GM21786 (cell line): ENCODE data around the gene BANP.
"Not testable (repeated sequence)": the region's sequence is repeated elsewhere in the genome, so short reads cannot be mapped to it uniquely, and the experiment has no call there.

ENCODE experiments used
- ATAC-seq: cut with Tn5 transposase; IDR thresholded peaks from one replicate; pipeline ENCODE4 v1.9.1; 2021; ENCODE audit not compliant: unreplicated experiment

Gene BANP

DNA sequence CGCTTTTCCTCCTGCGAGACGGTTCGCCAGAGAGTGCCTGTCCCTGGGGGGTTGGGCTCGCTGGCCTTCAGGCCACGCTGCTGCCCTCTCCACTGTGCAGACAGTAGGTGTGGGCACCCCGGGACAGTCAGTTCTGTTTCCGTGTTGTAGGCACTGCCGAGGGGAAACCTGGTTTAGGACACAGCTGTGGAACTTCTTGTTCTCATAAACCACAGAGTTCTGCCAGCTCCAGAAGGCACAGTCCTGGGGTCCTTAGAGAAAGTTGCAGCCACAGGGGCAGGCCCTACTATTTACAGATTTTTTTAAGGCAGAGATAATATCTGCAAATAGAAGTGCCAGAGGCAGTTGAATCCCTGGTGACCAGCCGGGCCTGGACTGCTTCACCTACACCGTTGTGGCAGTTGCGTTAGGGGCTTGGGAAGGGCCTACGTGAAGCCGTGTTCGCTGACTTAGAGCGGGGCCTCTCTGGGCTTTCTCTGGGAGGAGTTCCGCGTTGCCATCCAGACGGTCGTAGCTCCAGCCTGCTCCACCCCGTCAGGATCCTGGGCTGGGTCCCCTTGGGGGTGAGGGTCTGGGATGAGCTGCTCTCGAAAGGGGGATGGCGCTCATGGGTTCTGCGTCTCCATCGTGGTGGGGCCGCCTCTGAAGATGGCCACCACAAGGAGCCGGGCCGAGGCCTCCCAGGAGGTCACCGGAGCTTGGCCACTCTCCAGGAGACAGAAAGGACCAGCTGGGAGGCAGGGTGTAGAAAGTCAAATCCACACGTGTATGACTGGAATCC, 126.3 kb downstream of the BANP start:
- ATAC-seq, result no peak

DNA sequence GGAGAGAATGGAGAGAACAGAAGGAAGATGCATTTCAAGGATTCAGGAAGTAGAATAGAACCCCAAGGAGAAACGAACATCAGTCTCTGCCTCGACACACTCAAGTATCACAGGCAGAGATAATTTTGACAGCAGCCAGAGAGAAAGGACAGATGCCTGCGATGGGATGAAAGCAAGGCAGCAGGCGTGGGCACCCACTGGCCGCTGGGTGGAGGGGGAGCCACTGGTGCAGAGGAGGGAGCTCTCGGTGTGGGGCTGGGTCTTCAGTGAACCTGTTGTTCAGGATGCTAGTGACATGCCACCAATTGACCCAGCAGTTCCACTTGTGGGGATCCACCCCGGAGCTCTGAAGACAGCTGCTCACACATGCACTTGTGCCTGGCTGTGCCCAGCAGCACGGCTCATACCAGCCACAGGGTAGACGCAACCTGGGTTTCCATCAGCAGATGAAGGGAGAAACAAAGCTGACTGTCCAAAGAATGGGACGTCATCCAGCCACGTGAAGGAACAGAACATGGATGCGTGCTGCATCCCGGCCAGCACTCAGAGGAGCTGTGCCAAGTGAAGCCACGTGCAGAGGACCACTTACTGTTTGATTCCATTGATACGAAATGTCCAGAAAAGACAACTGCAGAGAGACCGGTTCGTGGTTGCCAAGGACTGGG, 127.0 kb downstream of the BANP start:
- ATAC-seq, result no peak

DNA sequence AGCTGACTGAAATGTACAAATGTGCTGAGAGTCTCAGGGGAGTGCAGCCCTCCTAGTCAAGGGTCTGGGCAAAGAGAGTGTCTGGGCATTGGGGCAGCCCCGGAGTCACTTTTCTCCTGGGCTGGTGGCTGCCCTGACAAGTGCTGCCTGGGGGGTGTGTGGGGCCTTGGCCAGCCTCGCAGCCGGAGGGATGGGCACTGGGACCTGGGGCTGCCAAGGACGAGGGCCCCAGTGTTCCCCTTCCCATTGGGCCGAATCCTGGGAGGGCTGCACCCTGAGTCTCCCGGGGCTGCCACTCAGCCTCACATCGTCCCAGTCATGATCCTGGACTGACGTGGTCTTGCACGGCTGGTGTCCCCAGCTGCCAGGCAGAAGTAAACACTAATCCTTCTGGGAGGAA, 132.3 kb downstream of the BANP start:
- no peak for ATAC-seq

DNA sequence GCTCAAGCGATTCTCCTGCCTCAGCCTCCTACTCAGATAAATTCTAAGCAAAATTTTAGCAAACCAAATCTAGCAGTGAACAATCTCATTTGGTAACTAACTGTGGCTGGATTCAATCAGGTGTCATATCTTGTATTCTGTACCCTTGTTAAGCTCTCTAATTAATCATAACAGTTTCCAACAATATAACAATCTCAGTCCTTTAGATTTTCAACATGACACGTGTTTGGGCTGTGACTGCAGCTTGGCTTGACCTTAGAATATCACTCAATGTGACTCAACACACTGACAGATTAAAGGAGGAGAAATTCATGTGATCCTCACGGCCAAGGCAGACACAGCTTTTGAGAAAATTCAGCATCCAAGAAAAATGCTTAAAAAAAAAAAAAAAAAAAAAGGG, 133.6 kb downstream of the BANP start:
- no peak for ATAC-seq

DNA sequence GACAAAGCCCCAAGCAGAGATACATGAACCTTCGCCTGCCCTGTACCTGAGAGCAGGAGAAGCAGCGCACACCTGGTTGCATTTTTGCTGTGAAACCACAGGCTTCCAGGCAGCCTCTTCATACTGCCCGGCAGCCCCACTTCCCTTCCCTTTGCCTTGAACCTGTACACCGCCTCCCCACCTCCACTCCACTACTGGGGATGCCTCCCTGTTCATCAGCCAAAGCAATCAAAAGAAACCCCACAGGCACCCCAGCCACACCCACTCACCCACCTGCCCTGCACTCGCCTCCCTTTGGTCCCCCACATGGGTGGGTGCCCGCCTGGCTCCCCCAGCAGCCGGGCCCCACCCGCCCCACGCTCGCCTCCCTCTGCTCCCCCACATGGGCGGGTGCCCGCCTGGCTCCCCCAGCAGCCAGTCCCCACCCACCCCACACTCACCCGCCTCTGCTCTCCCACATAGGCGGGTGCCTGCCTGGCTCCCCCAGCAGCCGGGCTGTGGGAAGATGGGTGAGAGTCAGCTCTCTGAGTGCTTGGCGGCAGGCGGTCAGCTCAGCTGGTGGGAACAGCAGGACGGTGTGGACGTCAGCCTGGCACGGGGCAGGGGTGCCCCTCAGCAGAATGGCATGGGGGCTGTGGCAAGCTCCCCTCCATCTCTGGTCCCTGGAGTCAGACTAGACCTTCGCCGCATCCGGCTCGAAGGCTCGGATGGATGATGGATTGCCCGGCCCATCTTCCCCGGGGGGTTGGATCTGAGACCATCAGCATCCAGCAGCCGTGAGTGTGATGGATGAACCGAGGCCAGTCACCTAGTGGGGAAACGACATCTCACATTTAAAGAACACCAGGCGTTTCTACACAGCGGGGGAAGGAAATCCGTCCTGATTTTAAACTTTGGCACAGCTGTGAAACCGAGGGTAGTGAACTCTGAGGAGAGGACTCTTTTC, 135.6 kb downstream of the BANP start:
- no peak for ATAC-seq

DNA sequence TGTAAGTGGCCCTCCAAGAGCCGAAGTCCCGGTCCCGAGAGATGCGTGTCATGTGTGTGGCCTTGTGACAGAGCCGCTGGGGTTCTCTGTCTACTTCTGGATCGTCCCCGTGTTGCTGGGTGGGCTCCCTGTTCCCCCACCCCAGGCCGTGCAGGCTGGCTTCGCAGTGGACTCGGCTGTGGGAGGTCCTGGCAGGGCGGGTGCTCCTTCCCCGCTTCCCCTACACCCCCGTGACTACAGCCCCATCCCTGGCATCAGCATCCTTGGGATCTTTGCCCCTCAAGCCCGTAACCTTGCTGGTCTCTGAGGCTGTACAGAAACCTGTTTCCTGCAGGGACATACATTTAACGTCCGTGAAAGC, 136.3 kb downstream of the BANP start:
- no peak for ATAC-seq

DNA sequence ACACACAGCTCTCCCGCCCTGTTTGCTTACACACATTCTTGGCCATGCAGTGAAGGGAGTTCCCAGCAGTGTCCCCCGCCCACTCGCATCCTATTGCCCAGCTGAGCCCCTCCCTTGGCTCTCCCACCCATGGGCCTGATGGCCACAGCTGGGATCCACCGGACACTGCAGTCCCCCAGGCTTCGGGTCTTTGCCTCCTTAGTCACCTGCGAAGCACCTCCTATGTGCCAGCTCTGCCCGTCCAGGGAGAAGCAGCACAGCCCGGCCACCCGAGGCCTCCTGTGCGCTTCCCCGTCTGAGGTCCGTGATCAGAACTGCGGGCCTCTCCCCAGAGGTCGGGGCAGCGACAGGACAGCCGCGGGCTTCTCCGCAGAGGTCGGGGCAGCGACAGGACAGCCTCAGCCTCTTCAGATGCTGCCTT, 136.9 kb downstream of the BANP start:
- no peak for ATAC-seq

DNA sequence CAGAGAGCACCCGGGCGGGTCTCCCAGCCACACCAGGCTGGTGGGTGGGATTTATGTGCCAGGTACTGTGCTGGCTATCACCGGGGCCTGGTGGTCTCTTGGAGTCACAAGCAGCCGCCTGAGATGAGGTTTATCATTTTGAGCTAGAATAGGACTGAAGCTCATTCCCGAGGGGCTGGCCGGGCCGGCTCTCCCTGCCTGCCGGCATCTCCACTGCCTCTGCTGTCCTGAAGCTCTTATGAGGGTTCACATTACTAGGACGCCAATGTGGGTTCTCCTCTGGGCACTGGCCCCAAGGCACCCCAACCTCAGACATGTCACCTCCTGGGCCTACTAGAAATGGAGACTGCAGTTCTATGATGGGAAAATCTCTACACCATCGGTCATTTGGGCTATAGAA, 137.4 kb downstream of the BANP start:
- not testable (repeated sequence) for ATAC-seq

DNA sequence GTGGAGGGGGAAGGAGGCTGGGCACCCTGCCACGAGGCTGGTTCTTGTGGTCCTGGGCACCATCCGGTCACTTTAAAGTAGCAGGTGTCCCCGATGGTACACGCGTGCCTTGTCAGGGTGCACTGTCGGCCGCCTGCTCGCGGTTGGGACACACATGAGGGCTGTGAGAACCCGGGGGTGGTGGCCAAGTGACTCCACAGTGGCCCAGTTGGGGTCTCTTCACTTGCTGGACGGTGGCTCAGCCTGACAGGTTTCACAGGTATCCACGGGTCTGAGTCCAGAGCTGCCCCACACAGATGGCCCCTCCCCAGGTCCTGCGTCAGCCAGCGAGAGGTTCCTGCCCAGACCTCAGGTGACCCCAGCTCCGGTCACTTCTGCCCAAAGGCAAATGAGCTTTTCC, 137.8 kb downstream of the BANP start:
- not testable (repeated sequence) for ATAC-seq

DNA sequence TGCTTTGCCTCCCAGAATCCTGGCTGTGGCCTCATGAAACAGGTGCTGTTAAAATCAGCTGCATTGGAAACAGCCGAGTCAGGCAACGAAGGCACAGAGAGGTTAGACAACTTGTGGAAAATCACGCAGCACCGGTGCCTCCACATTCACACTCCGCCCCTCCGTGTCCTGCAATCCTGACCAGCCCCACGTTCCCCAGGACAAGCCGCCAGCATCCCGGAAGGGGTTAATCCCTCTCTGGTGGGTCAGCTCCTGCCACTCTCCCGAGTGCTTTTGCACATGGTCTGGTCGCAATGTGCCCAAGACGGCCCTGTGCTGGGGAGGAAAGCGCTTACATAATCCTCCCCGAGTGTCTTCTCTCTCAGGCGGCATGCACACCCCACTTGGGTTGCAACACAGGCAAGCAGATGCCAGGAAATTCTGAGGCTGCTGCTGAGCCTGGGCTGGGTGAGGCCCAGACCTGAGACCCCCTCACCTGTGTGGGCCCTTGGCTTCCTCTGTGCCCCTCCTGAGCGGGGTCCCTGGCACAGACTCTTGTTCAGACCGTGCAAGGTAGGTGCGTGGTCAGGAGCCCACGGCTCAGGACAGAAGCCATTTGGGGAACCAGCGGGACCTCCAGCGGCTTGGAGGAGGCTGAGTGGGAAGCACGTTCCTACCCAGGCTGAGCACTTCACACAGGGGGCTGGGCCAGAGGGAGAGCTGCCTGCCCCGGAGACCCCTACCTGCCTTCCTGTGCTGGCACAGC, 138.6 kb downstream of the BANP start:
- not testable (repeated sequence) for ATAC-seq

DNA sequence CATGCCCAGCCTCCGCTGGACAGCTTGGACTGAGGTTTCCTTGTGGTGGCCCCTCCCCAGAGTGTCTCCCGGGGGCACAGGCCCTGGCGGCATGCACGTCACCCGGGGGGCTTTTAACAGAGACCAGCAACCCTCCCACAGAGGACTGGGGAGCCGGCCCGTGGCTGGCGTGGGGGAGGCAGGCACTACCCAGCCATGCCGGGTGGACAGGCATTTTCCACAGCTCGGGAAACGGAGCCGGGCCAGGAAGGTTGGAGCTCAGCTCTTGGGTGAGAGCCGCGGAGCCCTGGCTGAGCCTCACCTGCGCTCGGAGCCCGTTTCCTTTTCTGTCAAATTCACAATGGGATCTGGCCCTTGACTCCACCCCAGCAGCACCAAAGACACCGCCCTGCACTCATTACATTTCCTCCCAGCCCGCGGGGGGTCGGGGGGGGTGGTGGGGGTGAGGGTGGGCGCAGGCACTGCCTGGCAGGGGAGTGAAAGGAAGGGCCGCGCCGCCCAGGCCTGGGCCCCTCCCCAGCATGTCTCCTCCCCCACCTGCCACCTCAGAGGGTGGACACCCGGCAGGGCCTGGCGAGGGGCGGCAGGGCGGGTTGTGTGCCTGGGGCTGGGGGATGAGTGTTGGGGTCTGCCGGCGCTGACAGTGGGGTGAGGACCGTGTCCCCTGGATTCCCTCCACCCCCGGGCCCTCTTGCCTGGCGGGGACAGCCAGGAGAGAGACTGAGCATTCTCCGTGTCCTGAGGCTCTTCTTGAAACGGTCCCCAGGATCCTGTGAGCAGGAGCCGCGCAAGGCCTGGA, 139.3 kb downstream of the BANP start:
- ATAC-seq, result not testable (repeated sequence)

DNA sequence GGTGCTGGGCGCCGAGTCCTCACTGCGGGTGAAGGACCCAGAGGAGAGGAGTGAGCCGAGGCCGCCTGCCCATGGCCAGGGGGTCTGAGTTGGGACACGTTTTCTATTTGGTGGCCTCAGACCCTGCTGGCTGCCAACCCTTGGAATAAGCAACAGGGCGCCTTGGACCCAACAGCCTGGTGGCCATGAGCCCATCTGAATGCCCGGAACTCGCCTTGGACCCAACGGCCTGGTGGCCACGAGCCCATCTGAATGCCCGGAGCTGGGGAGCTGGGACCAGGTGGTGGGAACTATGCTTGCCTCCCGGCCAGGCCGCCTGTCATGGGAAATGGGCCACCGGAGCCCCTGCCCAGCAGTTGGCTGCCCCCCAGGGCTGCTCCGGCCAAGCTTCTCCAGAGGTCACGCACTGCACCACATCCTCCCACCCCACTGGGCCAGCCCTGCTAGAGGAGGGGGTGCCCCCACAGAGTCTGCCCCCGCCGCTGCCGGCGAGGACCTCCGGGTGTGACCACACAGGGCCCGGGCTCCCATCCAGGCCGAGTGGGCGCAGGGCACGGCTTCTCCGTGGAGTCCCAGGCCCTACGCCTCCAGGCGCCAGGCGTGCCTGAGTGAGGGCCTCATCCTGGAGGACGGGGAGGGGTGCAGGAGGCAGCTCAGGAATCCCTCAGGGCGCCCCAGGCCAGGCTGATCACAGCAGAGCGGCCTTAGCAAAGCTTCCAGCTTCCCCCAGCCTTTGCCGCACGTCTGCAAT, 140.2 kb downstream of the BANP start:
- not testable (repeated sequence) for ATAC-seq

DNA sequence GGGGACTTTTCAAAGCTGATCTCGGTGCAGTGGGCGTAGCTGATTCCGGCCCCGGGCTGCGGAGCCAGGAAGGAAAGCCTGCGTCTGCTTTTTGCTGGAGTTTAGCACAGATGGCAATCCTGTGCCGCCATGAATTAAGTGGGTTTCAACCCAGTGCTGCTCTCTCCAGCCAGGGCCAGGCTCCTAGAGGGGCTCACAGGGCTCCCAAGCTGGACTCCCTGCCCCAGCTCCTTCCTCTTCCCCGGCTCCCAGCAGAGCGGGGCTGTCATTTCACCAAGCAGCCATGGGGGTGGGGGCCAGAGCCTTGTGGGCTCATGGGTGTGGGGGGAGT, 140.7 kb downstream of the BANP start:
- not testable (repeated sequence) for ATAC-seq

DNA sequence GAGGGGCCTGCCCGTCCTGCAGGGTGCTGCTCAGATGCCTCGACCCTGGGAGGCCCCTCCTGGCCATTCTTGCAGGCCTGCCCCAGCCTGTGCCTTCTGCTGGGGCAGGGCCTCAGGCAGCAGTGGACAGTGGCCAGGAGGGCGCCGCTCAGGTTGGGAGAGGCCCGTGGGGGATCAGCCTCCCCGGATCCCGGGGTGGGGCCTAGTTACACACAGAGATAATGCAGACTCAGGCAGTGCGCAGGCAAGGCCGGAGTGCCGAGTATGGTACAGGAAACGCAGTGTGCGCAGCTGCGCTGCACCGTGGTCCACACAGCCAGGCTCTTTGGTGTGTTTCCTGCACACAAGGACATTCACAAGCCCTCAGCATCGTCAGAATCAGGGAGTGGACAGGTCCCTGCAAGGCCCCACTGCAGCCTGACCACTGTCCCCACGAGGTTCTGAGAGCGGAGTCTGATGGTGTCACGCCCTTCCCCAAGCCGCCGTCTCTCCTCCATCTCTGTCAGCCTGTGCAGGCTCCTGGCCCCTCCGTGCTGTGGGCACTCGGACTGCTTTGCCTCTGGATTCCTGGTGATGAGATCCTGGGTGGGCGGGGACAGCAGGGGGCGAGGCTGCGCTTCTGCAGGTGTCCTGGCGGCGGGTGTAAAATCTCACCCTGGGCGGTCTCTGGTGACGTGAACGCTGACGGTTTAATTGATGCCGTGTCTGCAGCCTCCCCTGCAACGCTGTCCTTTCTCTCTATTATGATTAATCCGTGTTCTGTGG, 141.7 kb downstream of the BANP start:
- not testable (repeated sequence) for ATAC-seq

DNA sequence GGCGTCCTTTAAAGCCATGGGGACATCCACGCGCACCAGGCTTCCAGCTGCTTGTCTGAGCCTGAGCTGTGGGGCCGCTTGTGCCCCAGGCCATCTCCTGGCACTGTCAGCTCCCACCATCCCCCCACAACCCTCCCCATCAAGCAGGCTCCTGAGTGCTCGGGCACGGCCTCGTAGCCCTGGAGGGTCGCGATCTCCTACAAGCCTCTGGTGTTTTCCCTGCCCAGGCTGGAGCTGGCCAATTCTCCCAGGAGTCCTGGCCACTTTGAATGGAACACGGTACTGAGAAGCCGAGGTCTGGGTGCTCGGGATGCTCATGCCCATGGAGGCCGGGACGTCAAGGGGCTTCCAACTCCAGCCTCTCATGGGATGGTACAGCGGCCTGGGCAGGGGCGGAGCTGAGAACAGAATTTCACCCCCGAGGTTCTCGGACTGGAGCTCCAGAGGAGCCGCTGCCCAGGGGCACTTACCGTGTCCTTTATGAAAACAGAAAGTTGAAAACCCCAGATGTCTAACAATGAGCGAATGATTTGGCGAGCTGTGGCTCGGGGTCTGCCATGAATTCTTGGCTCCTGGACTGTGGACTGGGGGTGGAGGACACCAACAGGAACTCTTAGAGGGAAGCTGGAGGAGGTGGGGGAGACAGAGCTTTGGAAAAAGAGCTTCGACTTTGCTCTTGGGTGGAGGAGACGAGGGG, 142.5 kb downstream of the BANP start:
- ATAC-seq, result not testable (repeated sequence)

DNA sequence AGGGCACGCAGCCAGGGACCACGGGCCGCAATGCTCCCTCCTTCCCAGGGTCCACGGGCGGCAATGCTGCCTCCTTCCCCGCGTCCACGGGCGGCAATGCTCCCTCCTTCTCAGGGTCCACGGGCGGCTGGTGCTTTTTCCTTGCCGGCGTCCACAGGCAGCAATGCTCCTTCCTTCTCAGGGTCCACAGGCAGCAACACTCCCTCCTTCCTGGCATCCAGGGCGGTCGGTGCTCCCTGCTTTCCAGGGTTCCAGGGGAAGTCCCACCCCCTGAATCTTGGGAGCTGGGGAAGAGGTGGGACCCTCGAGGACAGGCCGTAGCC, 143.0 kb downstream of the BANP start:
- not testable (repeated sequence) for ATAC-seq

DNA sequence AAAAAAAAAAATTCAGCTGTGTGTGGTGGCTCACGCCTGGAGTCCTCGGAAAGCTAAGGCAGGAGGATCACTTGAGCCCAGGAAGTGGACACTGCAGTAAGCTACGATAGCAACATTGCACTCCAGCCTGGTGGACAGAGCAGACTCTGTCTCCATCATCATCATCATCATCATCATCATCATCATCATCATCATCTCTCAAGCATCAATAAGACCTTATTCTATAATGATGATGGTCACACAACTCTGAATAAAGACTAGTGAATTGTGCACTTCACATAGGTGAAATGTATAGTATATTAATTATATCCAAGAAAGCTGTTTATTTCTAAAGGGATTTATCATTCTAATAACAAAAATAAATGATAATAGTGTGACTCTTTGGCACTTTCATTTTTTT, 143.7 kb downstream of the BANP start:
- ATAC-seq, result not testable (repeated sequence)

DNA sequence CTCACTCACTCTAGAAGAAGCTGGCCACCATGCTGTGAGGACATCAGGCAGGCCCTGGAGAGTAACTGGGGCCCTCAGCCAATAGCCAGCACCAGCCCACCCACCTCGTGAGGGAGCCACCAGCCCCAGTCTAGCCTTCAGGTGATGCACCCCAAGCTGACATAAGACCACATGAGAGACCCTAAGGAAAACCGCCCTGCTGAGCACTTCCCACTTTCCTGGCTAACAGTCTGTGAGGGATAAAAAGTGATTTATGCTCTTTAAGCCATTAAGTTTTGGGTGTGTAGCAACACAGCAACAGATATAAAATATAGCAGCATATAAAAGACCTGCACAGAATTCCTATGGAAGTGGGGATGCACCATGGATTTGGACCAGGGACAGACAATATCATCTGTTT, 145.4 kb downstream of the BANP start:
- not testable (repeated sequence) for ATAC-seq
